Stimulated activated CD4-positive, alpha-beta T cell treated with anti-CD3 and anti-CD28 coated beads, Interleukin-1b, Interleukin-23, amount 100 ng/mL, for 48 hours (primary cell): ENCODE measurements around the gene CAMK2N2.
A peak's percentile ranks its signal among the peaks of the same experiment; 100 is the strongest.

Experiments used
- DNase-seq: peaks from one replicate; pipeline ENCODE4 v3.0.0-alpha.2; 2020

CAMK2N2 gene

GRCh38 chr3:184239708-184240107, 21.6 kb downstream of the CAMK2N2 start:
- no peak for DNase-seq

GRCh38 chr3:184239221-184239620, 22.1 kb downstream of the CAMK2N2 start:
- DNase-seq: no peak

DNA sequence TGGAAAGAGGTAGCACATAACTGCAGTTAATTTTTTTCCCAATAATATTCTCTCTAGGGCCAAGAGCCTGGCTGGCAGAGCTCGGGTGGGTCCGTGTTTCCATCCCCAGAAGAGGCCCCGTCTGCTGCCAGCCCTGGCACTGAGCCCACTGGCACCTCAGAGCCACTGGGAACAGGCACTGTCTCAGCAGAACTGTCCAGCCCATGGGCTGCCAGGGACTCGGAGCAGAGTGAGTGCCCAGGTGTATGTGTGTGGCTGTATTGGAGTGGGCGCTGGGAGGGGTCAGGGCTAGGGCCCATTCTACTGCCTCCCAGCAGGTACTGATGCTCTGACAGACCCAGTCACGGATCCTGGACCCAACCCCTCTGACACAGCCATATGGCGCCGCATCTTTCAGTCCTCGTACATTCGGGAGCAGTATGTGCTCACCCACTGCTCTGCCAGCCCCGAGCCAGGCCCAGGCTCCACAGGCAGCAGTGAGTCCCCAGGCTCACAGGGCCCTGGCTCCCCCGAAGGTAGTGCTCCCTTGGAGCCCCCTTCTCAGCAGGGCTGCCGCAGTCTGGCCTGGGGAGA, 23.0 kb downstream of the CAMK2N2 start:
- no peak for DNase-seq

- DNase-seq: no peak
Observed at GRCh38 chr3:184237807-184238206, 23.5 kb downstream of the CAMK2N2 start.

- DNase-seq: no peak
Observed at GRCh38 chr3:184237211-184237610, 24.1 kb downstream of the CAMK2N2 start.

GRCh38 chr3:184236636-184237035, 24.7 kb downstream of the CAMK2N2 start:
- no peak for DNase-seq

- no peak for DNase-seq
Observed at GRCh38 chr3:184236033-184236410, 25.3 kb downstream of the CAMK2N2 start.

- no peak for DNase-seq
Observed at GRCh38 chr3:184235381-184236032, 25.8 kb downstream of the CAMK2N2 start.

DNA sequence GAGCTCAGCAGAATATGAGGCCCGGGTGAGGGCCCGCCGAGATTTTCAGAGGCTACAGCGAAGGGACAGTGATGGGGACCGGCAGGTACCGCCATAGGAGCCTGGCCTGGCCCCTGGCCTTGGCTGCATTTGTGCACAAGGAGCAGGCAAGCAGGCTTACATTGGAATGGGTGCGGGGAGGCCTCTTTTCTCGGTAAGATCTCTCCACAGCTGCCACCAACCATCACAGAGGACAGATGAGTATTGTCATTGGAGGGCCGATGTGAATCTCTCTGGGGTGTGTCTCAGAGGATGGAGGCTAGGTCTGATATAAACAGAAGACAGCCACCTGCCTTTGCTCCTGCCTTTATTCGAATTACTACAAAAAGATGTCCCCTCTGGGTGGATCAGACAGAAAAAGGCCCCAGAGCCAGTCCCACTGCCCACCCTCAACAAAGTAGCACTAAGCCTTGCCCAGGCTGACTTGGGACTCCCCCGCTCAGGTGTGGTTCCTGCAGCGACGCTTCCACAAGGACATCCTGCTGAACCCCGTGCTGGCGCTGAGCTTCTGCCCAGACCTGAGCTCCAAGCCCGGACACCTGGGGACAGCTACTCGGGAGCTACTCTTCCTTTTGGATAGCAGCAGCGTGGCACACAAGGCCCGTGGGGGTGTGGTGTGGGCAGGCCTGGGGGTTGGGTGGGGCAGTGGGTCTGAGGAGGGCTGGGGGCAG, 26.5 kb downstream of the CAMK2N2 start:
- DNase-seq: no peak

- DNase-seq: no peak
Observed at GRCh38 chr3:184234224-184234623, 27.1 kb downstream of the CAMK2N2 start.

DNA sequence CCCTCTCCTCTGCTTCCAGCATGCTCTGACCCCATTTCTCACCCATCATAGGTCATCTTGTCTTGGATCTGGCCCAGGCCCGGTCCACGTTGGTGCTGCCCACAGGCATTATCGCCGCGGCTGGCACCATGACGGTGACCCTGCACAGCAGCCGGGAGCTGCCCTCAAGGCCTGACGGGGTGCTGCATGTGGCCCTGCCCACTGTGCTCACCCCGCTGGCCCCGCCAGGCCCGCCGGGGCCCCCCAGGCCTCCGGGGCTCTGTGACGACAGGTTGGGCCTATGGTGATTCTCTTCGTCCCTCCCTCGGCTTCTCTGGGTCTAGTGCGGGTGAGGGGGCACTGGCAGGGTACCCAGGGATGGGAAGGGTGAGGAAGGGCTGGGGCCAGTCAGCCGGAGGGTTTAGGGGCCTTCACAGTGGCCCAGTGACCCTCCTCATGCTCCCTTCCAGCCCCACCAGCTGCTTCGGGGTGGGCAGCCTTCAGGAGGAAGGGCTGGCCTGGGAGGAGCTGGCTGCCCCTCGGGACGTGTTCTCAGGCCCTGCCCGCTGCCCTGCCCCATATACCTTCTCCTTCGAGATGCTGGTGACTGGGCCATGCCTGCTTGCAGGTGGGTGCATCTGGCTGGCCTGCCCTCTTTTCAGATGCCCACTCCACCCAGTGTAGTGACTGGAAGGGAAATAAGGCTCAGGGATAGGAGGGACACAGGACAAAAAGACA, 28.1 kb downstream of the CAMK2N2 start:
- no peak for DNase-seq

GRCh38 chr3:184231671-184232070, 29.7 kb downstream of the CAMK2N2 start:
- no peak for DNase-seq

DNA sequence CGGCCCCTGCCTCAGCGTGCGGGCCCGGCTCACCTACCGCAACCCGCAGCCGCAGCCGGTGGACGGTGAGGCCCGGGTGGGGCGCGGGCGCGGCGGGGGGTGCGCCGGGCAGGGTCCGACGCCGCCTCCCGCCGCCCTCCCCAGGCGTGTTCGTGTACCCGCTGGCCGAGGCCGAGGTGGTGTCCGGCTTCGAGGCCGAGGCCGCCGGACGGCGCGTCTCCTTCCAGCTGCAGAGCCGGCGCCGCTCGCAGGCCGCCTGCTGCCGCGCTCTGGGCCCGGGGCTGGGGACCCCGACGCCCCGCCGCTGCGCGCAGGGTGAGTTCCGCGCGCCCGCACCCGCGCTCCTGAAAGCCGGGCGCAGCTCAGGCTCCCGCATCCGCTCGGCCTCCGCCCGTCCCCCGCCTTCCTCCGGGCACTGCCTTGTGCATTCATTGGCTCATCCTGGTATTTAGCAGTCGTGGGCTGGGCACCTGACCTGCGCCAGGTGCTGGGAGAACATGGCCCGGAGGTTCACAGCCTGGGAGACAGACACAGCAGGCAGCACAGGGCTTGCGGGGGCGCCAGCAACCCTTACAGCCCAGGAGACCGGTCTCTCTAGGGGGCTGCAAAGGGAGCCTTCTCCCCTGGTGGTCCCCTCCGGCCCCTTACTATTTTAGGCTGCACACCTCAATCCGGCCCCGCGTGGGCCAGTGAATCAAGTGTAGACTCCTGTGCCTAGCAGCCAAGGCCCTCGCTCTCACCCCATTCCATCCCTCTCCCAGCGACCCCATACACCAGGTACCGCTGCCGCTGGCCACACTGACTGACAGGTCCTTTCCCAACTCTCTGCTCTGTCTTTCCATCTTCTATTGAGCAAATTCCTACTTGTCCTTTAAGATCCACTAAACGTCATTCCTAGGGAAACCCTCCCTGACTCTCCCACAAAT, 30.5 kb downstream of the CAMK2N2 start:
- no peak for DNase-seq

- DNase-seq: no peak
Observed at GRCh38 chr3:184230081-184230602, 31.2 kb downstream of the CAMK2N2 start.

DNA sequence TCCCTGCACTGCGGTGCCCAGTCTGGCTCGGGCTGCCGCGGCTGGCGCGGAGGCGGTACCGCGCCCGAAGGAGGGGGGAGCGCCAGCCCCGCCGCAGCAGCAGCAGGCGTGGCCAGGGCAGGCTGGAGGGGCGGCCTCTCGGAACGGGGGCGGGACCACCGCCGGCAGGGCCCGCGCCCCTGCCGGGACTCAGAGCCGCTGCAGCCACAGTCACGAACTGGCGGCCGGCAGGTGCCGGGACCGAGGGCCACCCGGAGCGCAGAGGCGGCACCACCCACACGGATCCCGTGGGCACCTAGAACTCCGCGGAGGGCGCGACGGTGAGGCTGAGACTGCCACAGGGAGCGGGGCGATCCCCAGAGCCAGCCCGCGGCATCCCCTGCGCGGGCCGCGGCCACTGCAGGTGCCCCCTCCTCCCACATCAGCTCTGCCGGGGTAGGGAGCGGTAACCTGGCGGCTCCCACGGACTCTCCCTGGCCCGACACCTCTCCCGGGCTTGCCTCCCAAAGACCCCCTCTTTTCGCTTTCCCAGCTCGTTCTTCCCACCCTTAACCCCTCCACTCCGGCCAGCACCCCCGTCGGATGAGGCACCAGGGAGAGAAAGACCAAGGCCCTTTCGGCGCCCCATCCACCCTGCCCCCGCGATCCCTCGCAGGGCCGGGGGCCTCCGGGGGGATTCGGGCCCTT, 31.8 kb downstream of the CAMK2N2 start, which contains the start of gene VWA5B2:
VWA5B2 (plus strand) TSS at position 192 of the 687 bp plus-strand sequence. CDS start 944 bp downstream, outside the sequence.
- peak; percentile 58 for DNase-seq

- DNase-seq: no peak
Observed at GRCh38 chr3:184228376-184229137, 32.8 kb downstream of the CAMK2N2 start.

- peak; percentile 43 for DNase-seq
Observed at GRCh38 chr3:184227481-184227935, 33.8 kb downstream of the CAMK2N2 start.

DNA sequence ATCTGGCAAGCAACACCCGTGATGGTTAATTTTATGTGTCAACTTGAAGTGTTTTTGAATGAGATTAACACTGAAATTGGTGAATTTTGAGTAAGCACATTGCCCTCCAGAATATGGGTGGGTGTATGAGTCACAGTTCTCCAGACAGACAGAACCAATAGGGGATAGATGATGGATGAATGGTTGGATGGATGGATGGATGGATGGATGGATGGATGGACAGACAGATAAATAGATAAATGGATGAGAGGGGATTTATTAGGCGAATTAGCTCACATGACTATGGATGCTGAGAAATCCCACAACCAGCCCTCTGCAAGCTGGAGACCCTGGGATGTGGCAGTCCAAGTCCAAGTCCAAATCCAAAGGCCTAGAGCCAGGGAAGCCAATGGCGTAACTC, 37.4 kb downstream of the CAMK2N2 start:
- no peak for DNase-seq

- DNase-seq: no peak
Observed at GRCh38 chr3:184222521-184222920, 38.8 kb downstream of the CAMK2N2 start.

DNA sequence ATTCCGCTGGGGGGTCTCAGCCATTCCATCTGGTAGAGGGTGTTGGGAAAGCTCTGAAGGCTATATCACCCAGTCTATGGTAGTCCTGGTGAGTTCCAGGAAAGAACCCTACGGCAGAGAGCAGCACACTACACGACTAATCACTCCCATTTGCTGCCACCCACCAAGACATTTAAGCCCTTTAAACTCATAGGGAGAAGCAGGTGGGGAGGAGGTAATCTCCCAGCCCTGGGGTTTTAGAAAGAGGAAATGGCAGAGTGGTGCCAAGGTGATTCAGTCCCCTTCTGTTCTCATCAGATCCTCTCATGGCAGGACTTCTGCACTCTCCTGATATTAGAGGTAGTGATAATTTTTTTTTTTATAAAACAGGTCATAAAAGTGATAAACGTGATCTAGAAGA, 42.5 kb downstream of the CAMK2N2 start:
- no peak for DNase-seq

- no peak for DNase-seq
Observed at GRCh38 chr3:184211718-184212117, 49.6 kb downstream of the CAMK2N2 start.
